Measurements from ENCODE around the gene KDM1A. TPM values are rescaled to one million over a fixed set of nuclear protein-coding genes. Genes with fewer than 3 reads are reported as not detected.

KDM1A gene
- total and polyA plus RNA-seq, 9 of the 15 experiments (the other 6 are each of a cell fraction or from before 2014, with no cell fraction given), result 59.2 to 181 (median 168) TPM

DNA sequence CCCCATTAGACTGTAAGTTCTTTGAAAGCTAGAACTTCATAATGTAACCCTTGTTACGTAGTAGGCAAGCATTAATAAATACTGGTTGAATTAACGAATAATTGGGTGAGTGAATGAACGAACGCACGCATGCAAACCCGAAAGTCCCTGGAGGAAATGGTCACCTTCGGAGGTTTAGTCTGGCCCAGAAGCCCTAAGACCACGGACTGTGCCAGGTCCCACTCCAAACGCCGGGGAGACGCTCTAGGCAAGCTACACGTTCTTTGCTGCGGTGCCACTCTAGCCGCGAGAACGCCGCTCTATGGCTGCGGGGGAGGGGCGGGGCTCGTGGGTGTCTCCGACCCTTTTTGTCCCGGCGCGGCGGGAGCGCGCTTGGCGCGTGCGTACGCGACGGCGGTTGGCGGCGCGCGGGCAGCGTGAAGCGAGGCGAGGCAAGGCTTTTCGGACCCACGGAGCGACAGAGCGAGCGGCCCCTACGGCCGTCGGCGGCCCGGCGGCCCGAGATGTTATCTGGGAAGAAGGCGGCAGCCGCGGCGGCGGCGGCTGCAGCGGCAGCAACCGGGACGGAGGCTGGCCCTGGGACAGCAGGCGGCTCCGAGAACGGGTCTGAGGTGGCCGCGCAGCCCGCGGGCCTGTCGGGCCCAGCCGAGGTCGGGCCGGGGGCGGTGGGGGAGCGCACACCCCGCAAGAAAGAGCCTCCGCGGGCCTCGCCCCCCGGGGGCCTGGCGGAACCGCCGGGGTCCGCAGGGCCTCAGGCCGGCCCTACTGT lies at the start of gene KDM1A (continued):
- TF ChIP-seq CHD2 (IDR thresholded peaks at IDR 0.05; ENCODE audit: low read depth, low read length) (peak; percentile 69; the same call in 1 of the 2 replicates), E2F3 (CRISPR knock-in tag; IDR thresholded peaks at IDR 0.05) (0 out of 2 replicates have a peak, but pooled peaks have one; percentile 78), ELF4 (CRISPR knock-in tag; IDR thresholded peaks at IDR 0.05) (no peak), MEF2D (tag; conservative IDR thresholded peaks at IDR 0.05; ENCODE audit: low read depth) (0 out of 2 replicates have a peak, but pooled peaks have one; percentile 60), TCF3 (CRISPR knock-in tag; IDR thresholded peaks at IDR 0.05) (peak; percentile 67), SRF (CRISPR knock-in tag; IDR thresholded peaks at IDR 0.05) (peak in 1 of 2 experiments; percentile 83; a peak in 2 of 4 replicates), CTCF (IDR thresholded peaks at IDR 0.05 in 2 of 3, conservative IDR thresholded peaks at IDR 0.05 in 1 of 3; ENCODE audit: insufficient read depth in 2 of 3, low read depth in 1 of 3, low read length in 3 of 3) (peak; percentile 48 to 60 (median 53)), RBM15 (IDR thresholded peaks at IDR 0.05; ENCODE audit: insufficient read depth, low read length) (no peak), IRF2 (CRISPR knock-in tag; IDR thresholded peaks at IDR 0.05) (no peak), ZNF23 (CRISPR knock-in tag; IDR thresholded peaks at IDR 0.05) (no peak), ZFP91 (CRISPR knock-in tag; IDR thresholded peaks at IDR 0.05) (no peak), ZNF354B (CRISPR knock-in tag; IDR thresholded peaks at IDR 0.05) (no peak), THRB (CRISPR knock-in tag; conservative IDR thresholded peaks at IDR 0.05) (no peak), RBM14 (IDR thresholded peaks at IDR 0.05; ENCODE audit: borderline replicate concordance, insufficient read depth, low read depth, low read length) (no peak), NR2F6 (CRISPR knock-in tag; IDR thresholded peaks at IDR 0.05) (no peak), KAT7 (CRISPR knock-in tag; IDR thresholded peaks at IDR 0.05; ENCODE audit: borderline replicate concordance) (peak; percentile 97; the same call in 1 of the 2 replicates), HMG20A (CRISPR knock-in tag; conservative IDR thresholded peaks at IDR 0.05) (no peak), CTBP1 (IDR thresholded peaks at IDR 0.05; ENCODE audit: borderline replicate concordance) (peak; percentile 99), ZNF239 (CRISPR knock-in tag; IDR thresholded peaks at IDR 0.05) (no peak), PML (IDR thresholded peaks at IDR 0.05; ENCODE audit: low read length) (peak; percentile 92)
- TF ChIP-seq, protein P1, sequence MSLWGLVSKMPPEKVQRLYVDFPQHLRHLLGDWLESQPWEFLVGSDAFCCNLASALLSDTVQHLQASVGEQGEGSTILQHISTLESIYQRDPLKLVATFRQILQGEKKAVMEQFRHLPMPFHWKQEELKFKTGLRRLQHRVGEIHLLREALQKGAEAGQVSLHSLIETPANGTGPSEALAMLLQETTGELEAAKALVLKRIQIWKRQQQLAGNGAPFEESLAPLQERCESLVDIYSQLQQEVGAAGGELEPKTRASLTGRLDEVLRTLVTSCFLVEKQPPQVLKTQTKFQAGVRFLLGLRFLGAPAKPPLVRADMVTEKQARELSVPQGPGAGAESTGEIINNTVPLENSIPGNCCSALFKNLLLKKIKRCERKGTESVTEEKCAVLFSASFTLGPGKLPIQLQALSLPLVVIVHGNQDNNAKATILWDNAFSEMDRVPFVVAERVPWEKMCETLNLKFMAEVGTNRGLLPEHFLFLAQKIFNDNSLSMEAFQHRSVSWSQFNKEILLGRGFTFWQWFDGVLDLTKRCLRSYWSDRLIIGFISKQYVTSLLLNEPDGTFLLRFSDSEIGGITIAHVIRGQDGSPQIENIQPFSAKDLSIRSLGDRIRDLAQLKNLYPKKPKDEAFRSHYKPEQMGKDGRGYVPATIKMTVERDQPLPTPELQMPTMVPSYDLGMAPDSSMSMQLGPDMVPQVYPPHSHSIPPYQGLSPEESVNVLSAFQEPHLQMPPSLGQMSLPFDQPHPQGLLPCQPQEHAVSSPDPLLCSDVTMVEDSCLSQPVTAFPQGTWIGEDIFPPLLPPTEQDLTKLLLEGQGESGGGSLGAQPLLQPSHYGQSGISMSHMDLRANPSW (CRISPR knock-in tag; IDR thresholded peaks at IDR 0.05), result no peak

Measured in K562 (cell line).